ENCODE data around the gene FRY. TPM values are rescaled to one million over a fixed set of nuclear protein-coding genes. Genes with fewer than 3 reads are reported as not detected.

FRY gene
- total RNA-seq, 1 donor from 2014 or later: 13.5 TPM

DNA sequence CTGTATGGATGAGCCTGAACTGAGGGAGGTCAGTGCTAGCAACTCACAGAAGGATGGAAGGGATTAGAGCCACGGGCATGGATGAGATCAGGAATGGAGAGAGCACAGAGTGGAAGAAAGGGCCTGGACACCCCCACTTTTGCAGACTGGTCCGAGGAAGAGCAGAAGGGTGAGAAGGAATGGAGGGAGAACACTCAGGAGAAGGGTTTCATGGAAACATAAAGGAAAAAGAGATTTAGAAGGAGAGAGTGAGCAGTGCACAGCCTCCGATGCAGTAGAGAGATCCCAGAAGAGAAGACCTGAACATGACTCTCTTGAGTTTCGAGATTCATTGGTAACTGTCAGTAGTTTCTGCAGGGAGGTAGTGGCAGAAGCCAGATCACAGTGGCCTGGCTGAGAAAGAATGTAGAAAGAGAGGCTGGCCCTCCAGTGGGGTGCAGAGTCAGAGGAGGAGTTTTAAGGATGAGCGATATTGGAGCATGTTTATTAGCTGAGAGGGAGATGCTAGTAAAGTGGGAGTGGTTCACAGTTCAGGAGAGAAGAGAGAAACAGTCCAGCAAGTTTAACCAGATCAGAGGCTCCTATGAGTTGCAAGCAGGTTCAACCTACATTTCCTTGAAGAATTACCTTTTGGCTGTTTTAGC, 174.6 kb downstream of the FRY start:
- intact Hi-C loops (cut with micrococcal nuclease): no loop called here

DNA sequence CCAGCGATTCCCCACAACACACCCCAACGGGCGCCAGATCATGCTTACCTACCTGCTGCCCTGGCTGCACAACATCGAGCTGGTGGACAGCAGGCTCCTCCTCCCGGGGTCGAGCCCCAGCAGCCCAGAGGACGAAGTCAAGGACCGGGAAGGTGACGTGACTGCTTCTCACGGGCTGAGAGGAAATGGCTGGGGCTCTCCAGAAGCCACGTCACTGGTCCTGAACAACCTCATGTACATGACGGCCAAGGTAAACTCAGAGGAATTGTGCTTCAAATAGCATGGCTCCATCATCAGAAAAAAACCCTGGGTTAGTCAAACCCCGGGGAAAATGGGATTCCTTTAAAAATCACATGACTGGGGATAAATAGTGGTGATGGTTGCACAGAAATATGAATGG, 177.3 kb downstream of the FRY start:
- intact Hi-C loops (cut with micrococcal nuclease): no loop called here

DNA sequence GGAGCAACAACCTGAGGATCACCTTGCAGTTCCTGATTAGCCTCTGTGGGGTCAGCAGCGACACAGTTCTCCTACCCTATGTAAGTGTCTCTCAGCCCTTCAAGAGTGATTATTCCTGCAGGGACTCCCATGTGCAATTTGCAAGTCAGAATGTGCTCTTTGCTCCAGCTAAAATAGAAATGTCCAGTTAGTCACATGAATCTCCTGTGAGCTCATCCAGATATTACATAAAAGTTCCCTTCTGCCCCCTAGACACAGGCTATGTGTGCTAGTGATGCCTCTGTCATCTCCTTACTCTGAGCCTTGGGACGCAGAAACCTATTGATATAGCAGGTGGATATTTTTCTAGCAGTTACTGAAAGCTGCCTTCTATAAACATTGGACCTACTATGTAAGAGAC, 178.1 kb downstream of the FRY start:
- intact Hi-C loops (cut with micrococcal nuclease): no loop called here

DNA sequence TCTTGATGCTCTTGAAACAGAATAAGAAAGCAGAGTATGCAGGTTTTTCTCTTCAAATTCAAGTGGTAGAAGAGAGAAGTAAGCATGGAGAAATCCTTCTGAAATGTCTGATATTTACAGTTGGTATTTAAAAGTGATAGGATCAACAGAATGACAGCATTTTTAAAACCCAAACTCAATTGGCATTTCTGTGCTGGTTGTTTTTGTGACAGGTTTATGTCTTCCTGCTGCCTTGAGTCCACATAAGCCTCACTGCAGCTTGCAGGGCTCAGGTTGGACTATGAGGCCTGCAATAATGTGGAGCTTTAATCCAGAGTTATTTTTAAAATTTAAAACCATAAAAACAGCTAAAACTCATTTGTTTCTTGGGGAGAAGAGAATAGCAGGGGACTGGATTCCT, 178.5 kb downstream of the FRY start:
- intact Hi-C loops (cut with micrococcal nuclease): no loop called here

DNA sequence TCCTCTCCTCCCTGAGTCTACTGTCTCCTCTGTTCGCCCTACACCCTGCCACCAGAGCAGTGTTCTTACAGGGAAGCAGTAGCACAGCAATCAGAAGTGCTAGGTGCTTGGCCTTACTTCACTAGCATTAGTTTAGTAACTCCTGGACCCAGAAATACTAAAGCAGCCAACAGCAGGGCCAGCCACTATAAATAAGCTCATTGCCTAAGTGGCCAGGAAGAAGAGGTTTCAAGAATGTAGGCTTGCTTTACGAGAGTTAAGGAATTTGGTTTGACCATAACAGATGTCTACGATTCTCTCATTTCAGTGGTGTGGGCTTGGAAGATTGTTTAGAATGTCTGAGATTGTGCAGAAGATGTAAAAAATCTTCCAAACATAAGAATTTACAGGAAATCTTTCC, 180.2 kb downstream of the FRY start:
- intact Hi-C loops (cut with micrococcal nuclease): no loop called here

DNA sequence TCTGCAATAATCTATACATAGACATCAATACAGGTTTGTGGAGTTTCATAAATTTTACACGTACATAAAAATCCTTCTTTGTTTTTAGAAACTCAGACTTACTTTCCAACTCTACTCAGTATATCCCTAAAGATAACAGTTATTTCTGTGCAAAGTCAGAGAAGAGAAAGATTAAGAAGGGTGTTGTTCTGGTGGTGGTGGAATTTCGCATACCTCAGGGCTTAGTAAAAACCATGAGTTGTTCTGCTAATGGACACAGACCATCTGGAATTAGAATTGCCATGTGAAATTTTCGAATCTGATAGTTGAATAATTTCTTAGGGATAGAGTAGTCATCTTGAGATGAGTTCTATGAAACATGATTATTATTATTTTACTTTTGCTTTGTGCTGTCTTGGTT, 180.8 kb downstream of the FRY start:
- intact Hi-C loops (cut with micrococcal nuclease): no loop called here

DNA sequence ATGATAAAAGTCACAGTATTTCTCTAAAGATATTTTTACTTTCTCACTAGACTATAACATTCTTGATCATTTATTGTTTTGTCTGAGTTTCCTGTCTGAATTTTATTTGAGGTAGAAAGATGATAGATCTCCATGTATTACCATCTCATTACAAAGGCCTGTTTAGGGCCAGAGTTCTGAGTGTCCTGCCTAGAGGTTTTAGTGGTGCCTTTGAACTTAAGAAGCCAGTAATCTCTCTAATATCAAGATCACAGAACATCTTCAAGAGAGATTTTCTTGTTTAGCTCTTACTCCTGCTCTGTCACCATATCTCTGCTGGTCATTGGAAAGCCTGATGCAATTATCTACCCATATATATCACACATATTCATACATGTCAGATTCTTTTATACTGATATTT, 182.1 kb downstream of the FRY start:
- intact Hi-C loops (cut with micrococcal nuclease): no loop called here

DNA sequence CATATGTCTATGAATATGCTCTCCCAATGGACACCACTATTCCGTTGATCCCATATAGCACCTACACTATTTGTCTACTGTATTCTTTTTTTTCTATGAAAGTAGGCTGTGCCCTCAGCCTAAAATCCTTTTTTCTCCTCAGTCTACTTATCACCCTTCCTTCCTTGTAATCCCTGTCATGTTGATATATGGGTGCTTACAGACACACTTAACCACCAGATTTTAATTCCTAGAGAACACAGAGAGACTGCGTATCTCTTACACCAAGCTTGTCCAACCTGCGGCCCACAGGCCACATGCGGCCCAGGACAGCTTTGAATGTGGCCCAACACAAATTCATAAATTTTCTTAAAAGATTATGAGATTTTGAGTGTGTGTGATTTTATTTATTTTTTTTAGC, 182.5 kb downstream of the FRY start:
- intact Hi-C loops (cut with micrococcal nuclease): no loop called here

DNA sequence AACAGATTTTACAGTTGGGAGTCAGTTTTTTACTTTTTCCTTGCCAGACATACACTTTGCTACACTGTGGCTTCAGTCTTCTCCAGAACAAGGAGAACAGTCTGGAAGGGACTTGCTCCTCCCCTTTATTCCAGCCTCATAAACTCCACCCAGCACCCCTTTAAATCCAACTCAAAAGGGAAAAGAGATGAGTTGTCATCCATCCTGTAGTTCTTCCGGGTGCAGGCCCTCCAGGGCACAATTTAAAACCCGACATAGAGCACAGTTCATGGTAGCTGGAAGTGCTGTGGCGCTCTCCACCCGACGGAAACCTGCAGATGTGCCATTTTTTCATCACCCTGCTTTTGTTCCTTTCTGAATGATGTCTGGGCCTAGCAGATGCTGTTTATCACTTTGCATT, 184.7 kb downstream of the FRY start:
- intact Hi-C loops (cut with micrococcal nuclease): no loop called here

DNA sequence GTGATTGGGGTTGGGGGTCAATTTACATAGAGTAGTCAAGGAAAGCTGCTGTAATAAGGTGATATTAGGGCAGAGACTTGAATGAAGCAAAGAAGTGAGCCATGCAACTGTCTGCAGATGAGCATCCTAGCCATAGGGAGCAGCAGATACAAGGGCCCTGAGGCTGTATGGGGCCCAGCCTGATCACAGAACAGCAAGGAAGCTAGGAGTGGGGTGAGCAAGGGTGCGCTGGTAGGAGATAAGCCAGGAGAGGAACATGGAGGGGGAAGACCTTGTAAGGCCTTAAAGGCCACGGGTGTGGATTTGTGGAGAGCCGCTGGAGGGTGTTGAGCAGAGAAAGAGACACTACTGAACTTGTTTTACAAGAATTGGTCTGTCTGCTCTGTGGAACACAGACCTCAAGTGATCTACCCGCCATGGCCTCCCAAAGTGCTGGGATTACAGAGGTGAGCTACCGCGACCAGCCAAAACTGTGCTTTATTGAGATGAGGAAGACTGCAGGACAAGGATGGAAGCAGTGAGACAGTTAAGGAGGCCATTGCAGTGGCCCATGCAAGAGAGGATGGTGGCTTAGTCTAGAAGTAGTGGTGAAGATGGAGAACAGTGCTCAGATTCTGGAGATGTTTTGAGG, 190.6 kb downstream of the FRY start:
- intact Hi-C loops (cut with micrococcal nuclease): no loop called here

DNA sequence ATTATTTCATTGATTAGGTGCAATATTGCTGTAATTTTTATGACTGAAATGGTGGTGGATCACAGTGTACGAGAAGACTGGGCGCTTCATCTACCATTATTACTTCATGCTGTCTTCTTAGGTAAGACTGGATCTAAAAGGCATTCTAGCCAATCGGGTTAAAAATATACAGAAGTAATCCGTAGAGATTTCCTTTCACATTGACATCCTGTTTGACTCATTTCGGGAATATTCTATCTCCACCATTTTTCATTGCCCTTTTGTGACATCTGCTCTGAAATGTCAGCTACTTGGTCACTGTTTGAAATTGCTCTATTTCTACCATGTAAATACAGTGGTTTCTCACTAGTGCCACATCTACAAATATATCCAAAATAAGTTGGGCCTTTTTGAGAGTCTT, 193.3 kb downstream of the FRY start:
- intact Hi-C loops (cut with micrococcal nuclease): no loop called here

DNA sequence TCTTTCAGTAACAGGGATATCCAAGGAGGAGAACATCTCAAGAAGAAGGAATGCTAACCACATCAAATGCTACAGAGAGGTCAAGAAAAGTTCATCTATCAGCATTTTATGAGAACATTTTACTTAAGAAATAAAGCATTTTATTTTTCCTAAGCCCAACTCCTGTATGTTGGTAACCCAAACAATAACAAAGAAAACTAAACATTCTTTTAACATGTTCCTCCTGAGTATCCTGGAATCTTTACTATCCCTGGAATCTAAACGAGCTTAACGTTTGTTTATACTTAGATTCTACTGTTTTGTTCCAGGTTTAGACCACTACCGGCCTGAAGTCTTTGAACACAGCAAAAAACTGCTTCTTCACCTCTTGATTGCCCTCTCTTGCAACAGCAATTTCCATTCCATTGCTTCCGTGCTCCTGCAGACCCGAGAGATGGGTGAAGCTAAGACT, 193.9 kb downstream of the FRY start:
- intact Hi-C loops (cut with micrococcal nuclease): no loop called here

DNA sequence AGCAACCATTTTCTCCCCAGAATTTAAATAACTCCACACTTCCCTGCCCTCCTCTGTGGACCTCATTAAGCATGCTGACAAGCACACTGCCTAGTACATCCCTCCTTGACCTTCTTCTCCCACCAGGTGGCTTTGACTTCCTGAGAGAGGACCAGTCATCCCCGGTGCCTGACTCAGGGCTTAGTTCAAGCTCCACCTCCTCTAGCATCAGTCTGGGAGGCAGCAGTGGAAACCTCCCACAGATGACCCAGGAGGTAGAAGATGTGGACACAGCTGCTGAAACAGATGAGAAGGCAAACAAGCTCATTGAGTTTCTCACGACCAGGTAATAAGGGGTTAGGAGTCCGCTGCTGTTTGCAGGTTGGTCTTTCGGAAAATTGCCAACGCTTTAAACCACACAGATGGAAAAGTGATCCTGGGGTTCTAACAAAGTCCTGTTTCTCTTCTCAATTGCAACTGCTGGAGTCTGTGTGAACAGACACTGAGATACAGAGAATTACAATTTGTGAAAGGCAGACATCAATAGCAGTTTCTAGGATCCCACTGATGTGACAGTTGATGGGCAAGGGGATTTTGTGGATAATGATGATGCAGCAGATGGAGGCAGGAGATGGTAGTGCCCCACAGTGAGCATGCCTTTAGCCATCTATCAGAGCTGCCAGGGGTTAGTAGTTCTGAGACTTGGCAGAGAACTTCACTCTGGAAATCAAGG, 196.9 kb downstream of the FRY start:
- intact Hi-C loops (cut with micrococcal nuclease): no loop called here

DNA sequence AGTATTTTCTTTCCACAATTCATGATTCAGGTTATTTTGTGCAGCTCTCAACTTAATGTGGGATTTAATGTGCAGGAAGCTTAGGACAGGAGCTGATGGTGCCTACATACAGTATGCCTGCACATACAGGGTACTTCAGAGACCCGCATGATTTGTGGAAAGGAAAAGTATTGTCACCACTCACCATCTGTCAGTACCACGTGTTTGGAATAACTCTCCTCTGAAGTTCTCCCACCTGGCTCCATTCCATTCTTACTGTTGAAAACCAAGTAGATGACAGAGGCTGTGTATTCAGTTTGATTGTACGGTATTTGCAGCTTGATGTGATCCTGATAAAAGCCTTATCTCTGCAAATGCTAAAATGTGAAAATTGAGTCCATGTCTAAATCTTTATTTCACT, 197.9 kb downstream of the FRY start:
- intact Hi-C loops (cut with micrococcal nuclease): no loop called here

DNA sequence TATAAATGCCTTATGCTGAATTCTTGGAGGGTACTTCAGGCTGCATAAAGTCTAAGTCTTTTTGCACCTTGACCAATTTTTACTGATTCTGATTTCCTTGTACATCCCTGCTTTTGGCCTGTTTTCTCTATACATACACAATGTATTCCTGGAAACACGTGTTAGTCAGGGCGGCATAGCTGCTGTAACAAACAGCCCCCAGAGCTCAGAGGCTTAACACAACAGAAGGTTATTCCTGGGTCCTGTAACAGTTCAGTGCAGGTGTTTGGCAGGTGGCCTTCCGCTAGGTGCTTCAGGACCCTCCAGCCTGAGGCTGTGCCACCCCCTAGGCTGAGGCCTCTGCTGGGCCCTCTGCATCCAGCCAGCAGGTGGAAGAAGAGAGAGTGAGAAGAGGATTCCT, 200.7 kb downstream of the FRY start:
- intact Hi-C loops (cut with micrococcal nuclease): no loop called here

DNA sequence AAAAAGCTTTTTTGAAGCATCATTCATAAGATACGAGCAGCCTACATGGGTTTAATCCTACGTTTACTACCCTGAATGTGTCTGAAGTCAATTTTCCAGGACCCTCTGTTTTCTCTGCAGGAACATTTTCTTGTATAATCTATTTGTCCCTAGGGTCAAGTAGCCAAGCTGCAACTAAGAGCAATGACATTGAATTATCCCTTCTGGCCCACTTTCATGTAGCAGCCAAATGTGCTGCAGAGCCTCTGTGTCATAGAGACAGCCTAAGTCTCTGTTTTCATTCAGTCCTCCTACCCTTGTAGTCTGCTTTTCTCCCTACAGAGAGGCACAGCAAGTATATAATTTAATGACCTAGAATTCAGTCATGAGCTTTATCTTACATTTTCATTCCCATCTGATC, 201.5 kb downstream of the FRY start:
- intact Hi-C loops (cut with micrococcal nuclease): no loop called here

DNA sequence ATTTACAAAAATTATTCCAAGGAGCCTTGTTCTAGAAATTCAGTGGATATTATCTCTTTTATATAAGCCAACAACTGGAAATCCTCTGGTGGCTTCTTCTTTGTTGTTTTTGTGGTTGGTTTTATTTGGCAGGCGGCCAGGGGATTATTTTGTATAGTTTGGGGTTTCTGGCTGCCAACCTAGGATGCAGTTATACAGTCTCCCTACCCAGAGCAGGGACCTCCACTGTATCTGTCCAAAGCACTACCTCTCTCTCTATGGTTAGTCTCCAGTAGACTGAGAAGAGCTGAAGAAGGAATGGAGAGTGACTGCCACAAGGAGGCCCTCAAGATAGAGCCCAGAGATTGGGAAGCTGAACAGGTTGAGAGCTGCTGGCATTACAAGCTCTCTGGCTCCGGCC, 203.3 kb downstream of the FRY start:
- intact Hi-C loops (cut with micrococcal nuclease): no loop called here

DNA sequence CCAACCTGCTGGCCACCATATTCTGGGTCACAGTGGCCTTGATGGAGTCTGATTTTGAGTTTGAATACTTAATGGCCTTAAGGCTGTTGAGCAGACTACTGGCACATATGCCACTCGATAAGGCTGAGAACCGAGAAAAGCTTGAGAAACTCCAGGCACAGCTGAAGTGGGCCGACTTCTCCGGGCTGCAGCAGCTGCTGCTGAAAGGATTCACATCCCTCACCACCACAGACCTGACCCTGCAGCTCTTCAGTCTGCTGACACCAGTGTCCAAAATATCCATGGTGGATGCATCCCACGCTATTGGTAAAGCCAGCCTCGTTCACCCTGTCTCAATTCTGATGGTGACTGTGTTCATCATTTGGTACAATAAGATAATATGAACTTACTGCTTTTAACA, 206.1 kb downstream of the FRY start:
- intact Hi-C loops (cut with micrococcal nuclease): no loop called here

DNA sequence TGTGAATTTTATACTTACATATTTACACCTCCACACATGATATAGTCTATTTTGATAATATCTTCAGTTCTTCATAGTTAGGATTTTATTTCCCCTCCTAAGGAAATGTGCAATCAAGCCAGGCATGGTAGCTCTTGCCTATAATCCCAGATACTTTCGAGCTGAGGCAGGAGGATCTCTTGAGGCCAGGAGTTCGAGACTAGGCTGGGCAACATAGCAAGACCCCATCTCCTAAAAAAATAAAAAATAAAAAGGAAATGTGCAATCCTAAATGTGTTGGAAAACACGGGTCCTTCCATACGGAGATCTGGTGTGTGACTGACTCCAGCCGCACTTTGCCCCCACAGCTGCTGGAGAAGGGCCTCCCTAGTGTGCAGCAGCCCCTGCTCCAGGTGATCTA, 212.1 kb downstream of the FRY start:
- intact Hi-C loops (cut with micrococcal nuclease): no loop called here

DNA sequence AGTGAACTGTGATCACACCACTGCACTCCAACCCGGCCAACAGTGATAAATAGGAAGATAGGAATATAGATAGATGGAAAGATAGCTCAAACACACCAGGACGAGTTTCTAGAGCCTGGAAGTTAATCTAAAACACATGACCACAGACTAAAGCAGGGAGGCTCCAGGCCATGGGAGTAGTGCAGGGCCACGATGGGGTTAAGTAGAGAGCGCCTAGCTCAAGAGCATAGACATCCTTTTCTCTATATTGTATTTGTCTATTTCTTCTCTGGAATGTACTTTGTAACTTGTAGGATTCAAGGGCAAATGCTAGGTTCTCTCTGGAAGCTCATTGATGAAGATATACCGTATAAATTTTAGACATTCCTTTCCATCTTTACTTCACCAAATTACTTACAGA, 214.0 kb downstream of the FRY start:
- intact Hi-C loops (cut with micrococcal nuclease): loop anchor here (5.0 kb wide), 1 partner anchor 213 kb away; the partner anchor contains the start of gene FRY

DNA sequence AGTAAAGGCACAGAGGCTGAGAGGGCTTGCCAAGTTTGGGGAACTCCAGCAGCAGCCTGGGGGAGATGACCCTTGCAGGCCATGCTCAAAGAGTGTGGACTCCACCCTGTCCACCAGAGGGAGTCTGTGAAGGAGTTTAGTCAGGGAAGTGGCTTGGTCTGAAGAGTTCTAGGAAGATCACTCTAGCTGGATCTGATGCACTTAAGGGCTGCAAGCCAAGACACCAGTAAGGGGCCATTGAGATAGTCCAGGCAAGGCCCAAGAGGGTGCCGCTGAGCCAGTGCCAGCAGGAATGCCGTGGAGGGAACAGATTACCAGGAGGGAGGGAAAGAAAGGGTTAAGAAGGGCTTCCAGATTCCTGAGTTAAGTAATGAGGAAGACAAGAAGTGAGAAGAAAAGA, 214.9 kb downstream of the FRY start:
- intact Hi-C loops (cut with micrococcal nuclease): loop anchor here (1.0 to 5.0 kb wide), 5 partner anchors 64 to 336 kb away; partner anchors contain the start of gene FRY

DNA sequence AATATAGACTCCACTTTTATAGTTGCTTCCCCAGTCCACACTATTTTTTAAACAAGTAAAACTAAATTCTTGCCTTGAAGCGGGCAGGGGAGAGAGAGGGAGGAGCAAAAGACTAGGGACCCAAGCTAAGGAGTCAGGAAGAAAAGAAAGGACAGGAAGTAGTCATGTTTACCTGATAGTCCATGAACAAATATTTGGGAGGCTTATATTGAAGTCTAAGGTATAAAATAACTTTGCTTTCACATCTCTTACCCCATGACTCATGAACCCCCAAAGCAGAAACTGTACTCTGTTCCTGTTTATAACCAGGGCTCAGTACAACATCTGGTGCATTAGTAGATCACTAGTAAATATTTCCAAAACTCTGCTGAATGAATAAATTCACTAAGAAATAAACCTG, 216.3 kb downstream of the FRY start:
- intact Hi-C loops (cut with micrococcal nuclease): loop anchor here (5.0 kb wide), 1 partner anchor 216 kb away; the partner anchor contains the start of gene FRY

DNA sequence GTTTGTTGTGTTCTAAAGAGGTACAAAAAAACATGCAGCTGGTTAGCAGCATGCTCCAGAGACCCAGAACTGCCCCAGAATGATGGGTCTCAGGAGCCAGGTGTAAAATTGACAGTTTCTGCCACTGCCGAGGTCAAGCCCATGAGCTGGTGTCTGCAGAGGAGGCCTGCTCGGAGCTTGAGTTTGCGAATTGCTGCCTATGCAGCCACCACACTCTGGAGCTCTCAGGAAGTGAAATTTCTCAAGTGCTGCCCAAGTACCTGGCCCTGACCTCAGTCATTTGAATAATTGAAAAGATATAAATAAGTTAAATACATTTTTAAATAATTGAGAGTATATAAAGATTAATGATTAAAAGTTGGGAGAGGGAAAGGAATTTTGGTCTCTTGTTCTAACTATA, 217.2 kb downstream of the FRY start:
- intact Hi-C loops (cut with micrococcal nuclease): loop anchor here (5.0 kb wide), 1 partner anchor 216 kb away; the partner anchor contains the start of gene FRY
